ENCODE data around the gene LEO1. TPM values are rescaled to one million over a fixed set of nuclear protein-coding genes. Genes with fewer than 3 reads are reported as not detected.

Gene LEO1
- total and polyA plus RNA-seq, 10 of the 15 experiments (the other 5 are each of a cell fraction or from before 2014, with no cell fraction given) = 13.6 to 50.6 (median 32.4) TPM

GRCh38 chr15:52006702-52007340 is 35.2 kb upstream of the LEO1 start (continued):
- TF ChIP-seq ZBTB11 (CRISPR knock-in tag; IDR thresholded peaks at IDR 0.05) = no peak
- no peak for TF ChIP-seq USF1 (IDR thresholded peaks at IDR 0.05; ENCODE audit: borderline replicate concordance, extremely low read length, insufficient read depth, low read depth, low read length)

- Histone ChIP-seq H3K36me3 (ENCODE audit: control insufficient read depth in 2 of 2, insufficient read depth in 2 of 2, low read length in 1 of 2) (no peaks in the 10 kb centered on the region), H3K27ac (ENCODE audit: control insufficient read depth, insufficient read depth) (peak overlapping the region; percentile 99), H3K4me2 (ENCODE audit: control insufficient read depth, insufficient read depth) (peak overlapping the region; percentile 72), H3K9ac (ENCODE audit: control insufficient read depth, insufficient read depth, low read length) (peak overlapping the region; percentile 78), H2AFZ (ENCODE audit: control insufficient read depth, low read depth, low read length) (peak overlapping the region; percentile 13), H3K79me2 (ENCODE audit: control insufficient read depth, insufficient read depth, low read length) (no peaks in the 10 kb centered on the region), H4K20me1 (ENCODE audit: control insufficient read depth, insufficient read depth) (no peaks in the 10 kb centered on the region), H3K4me1 (ENCODE audit: control insufficient read depth, insufficient read depth, low read length) (peaks cover 56% of the 10 kb centered on the region), H3K4me3 (no peak overlapping the region; the same call in 1 of the 2 replicates), H3K9me3 (replicated peaks; ENCODE audit: control insufficient read depth, insufficient read depth, low read length) (peaks cover 11% of the 10 kb centered on the region), H3K27me3 (replicated peaks in 1 of 2; ENCODE audit: control insufficient read depth in 2 of 2, insufficient read depth in 2 of 2, low read length in 1 of 2) (no peaks in the 10 kb centered on the region)
- CTCF ChIA-PET = interaction anchor here (0.7 to 2.1 kb wide), 10 partner anchors 12 to 135 kb away, joined by 3 to 11 read pairs (median 5); no protein-coding TSS in a partner anchor
- FAIRE-seq (peak; percentile 56), DNase-seq (ENCODE audit: low read depth, low spot score) (peak; percentile 97), ATAC-seq (peak; percentile 81)
- RAD21 ChIA-PET (ENCODE audit: unreplicated experiment) = interaction anchor here (0.7 to 5.1 kb wide), 19 partner anchors 13 to 274 kb away, joined by 3 to 54 read pairs (median 5); partner anchors contain the start of gene MAPK6
- in situ Hi-C loops (cut with MboI) (no loop called here), intact Hi-C loops (cut with micrococcal nuclease; ENCODE audit: unreplicated experiment) (loop anchor here (2.0 to 5.0 kb wide), 3 partner anchors 23 to 269 kb away; partner anchors contain the start of gene LYSMD2)
- BruUV-seq (replicated peaks) = TSS peak; percentile 83
- POLR2A ChIA-PET = interaction anchor here (1.0 to 5.0 kb wide), 14 partner anchors 9 to 173 kb away, joined by 3 to 54 read pairs (median 7); partner anchors contain the start of gene MAPK6
- SMC1A ChIA-PET (ENCODE audit: uncharacterized antibody, unreplicated experiment) = interaction anchor here (0.7 to 5.7 kb wide), 26 partner anchors 11 to 270 kb away, joined by 3 to 68 read pairs (median 5); partner anchors contain the start of genes BCL2L10 and LYSMD2
- WGBS (ENCODE audit: insufficient coverage, insufficient replicate concordance, low lambda C conversion rate, missing lambda C conversion rate) = 1% methylated on average over 5 of the region's 5 CpGs
- TF ChIP-seq SKIL (IDR thresholded peaks at IDR 0.05; ENCODE audit: low read depth, poor library complexity, severe bottlenecking) (peak; percentile 73), CBX3 (IDR thresholded peaks at IDR 0.05; ENCODE audit: borderline replicate concordance, low read depth) (no peak), IRF5 (IDR thresholded peaks at IDR 0.05; ENCODE audit: borderline replicate concordance) (no peak)
These were observed 34.4 kb upstream of the LEO1 start for GRCh38 chr15:52005748-52006701.
